HG02678 (cell line): Measurements from ENCODE around the gene SLAIN2.

ENCODE experiments used
- ATAC-seq: cut with Tn5 transposase; IDR thresholded peaks from one replicate; pipeline ENCODE4 v1.9.1; 2021; ENCODE audit warnings: mild to moderate bottlenecking, moderate library complexity; ENCODE audit not compliant: unreplicated experiment

SLAIN2 gene

DNA sequence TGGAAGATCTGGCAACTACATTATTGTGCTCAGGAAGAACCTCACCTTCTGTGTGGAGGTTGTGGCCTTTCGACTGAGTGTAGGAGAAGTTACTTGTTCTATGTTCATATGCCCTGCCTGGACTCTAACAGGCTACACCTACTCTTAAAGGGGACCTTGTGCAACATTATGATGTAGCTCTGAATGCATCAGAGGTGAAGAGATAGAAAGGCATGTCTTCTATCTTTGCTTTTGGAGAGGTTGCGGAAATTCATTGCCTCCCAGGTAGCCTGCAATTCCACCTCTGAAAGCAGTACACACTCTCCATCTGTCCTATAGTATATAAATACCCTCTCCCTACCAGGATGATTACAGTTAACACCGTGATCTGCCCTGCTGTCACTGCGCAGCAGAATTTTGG lies 7.1 kb upstream of the SLAIN2 start:
- ATAC-seq: no peak

DNA sequence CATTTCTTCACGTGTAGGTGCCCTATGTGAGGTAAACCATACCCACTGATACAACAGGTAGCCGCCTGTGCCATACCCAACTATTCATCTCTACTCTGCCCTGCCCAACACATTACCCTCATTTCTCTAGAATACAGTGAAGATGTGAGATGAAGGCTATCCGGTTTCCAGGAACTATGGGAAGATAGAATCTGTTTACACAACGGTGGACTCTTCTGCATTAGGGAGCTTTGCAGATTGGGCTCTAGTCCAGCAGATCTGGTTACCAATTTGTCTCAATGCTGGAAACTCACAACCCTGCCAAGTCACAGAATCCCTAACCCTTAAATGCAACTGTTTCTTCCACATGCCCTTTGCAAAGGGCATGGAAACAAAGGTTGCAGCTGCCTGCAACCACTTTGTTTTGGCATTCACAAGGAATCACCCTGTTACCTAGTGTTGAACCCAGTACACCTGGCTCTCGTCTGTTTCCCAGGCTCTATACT lies 6.4 kb upstream of the SLAIN2 start:
- ATAC-seq: no peak

DNA sequence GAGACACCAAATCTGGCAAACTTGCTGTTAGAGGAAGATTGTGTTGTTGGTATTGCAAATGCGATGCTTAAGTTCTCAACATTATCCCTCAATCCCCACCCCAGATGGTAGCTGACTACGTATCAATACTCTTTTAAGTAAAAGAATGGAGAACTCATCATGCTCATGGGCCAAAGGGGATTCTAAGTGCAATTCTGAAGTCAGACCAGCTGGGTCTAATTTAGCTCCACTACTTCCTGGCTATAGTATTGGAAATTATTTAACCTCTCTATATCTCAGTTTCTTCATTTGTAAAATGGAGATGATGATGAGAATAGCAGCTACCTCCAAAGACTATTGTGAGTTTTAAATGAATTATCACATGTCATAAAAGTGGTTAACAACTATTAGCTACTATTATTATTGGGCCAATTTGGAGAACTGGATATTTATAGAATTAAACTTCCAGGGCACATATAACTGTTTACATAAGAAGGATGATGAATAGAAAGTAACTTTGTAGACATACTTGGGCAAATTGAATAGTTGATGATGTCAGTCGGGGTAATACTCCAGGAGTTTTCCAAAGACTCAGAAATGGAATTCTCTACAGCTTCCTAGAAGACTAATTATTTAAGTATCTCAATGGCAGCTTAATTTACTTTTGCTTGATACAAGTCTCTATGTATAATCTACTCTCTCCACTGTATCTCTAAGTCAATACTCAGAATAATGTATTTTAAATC lies 5.0 kb upstream of the SLAIN2 start:
- ATAC-seq: no peak

DNA sequence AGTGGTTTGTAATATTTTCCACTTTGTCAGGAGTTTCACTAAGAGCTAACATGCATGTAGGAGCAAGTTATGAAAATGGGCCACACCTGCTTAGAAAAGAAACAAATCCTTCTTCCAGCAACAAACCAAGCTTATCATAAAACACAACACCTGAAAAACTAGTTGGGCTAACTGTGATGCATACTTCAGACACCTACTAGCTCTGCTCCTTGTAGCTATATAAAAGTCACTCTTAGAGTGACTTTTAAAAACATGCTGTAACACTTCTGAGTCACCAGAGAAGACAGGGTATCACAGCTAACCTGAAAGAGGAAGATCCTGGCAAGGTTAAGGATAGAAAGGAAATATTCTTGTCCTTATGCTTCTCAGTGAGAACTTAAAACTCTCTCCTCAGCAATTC lies 3.6 kb upstream of the SLAIN2 start:
- ATAC-seq: no peak

DNA sequence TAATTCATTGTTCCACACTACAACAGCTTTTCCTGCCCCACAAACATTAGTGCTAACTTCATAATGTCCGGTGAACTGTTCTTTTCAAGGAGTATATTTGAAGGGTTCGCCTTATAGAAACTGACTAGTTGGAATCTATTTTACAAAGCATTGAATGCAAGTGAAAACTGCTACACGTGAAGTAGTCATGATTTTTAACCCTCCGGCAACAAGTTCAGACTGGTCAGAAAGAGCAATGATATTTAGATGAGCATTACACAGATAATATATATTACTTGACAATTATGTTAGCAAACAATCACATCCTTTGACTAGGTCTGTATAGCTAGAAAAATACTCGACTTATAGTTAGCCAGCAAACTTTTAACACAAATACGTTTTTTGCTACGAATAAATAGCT lies 1.7 kb upstream of the SLAIN2 start:
- ATAC-seq: no peak

DNA sequence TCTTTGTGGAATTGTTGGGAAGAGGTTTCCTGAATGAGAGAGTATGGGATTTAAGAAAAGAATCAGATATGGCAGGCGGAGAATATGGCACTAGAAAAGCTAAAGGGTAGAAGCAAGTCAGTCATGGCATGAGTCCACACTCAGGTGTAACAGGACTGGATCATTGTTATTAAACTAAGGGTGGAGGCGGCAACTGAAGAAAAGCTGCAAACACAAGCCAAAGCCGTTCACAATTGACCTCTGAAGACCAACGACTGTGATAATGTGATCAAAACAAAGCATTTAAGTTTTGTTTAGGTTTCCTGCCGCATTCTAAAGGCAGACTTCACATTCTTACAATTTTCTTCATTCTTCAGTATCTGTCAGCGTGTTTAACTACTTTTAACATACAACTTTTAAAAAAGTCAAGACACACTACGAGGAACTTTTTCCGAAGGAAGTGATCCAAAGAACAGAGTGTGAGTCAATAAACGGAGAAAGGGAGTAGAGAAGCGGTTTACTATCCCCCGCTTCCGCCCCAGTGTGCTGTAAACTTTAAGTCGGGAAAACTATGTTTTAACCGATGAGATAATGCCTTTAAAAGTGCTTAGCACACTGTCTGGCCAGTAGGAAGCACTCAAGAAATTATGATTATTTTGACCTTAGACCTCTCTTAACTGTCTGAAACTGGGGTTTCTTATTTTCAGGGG lies 909 bp upstream of the SLAIN2 start:
- peak; percentile 2 for ATAC-seq

DNA sequence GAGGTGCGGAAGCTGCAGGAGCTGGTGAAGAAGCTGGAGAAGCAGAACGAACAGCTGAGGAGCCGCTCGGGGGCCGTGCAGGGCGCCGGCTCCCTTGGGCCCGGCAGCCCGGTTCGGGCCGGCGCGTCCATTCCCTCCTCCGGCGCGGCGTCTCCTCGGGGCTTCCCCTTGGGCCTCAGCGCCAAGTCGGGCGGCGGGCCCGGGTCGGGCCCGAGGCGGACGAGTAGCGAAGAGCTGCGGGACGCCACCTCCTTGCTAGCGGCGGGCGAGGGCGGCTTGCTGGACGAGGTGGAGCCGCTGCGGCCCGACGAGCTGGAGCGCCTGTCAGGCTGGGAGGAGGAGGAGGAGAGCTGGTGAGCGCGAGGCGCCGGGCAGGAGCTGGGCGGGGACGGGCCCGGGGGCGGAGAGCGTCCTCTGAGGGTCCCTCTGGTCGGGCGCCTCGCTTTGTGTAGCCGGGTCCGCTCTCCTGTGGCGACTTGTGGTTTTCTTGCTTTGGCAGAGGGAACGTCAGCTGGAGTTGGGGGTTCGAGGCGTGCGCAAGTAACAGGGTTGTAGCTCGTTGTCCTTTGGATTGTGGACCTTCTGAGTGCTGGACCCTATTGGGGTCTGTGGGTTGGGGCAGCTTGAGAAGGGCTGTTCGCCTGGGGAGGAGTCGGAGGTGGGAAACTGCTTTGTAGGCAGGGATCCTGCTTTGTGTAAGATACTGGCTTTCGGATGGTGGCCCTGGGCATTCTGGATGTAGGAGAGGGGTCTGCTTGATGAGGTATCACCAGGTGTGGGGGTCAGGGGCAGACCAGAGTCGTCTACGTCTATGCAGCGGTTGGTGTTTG lies 662 bp downstream of the SLAIN2 start:
- ATAC-seq: peak; percentile 17

DNA sequence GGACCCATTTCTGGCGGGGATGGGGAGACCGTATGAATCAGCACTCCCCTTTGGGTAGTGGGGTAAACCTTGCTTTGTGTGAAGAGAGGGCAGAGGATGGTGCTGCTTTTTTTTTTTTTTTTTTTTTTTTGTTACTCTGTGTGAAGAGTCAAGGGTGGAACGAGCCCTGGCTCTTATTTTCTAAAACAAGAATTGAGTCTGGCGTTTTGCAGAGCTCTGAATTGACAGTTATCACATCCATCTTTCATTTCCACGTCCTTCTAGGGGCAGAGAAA lies 1.2 kb downstream of the SLAIN2 start:
- no peak for ATAC-seq

DNA sequence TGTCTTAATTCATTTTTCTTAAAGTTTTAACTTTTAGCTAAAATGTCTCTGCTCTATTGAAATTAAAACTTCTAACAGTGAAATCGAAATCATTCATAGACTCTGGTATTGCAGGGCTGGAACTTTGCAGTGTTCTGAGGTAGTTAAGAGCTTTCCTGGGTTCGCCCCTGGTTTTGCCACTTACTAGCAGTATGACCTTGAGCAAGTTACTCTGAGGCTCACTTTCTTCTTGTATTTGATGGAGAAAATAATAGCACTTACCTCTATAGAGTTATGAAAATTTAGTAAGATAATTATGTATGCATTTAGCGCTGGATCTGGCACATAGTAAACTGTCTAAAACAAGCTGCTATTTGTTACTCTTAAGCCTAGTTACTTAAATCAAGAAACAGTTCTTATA lies 1.7 kb downstream of the SLAIN2 start:
- ATAC-seq: no peak

DNA sequence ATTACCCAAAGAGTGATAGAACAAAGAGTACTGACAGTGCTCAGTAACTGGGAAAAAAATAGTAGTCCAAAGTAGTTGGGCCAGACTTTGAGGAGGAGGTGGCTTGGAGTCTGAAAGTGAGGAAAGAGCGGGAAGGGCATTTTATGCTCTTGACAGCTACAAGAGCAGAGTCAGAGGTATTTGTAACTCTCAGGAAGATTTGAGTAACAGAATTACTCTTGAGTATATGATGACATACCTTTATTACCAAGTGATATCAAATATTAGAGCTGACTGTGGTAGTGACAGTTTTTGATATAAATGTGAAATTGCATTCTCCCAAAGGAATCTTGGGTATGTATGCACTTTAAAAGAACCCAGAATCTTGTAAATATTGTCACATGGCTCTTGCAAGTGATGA lies 2.2 kb downstream of the SLAIN2 start:
- ATAC-seq: no peak

DNA sequence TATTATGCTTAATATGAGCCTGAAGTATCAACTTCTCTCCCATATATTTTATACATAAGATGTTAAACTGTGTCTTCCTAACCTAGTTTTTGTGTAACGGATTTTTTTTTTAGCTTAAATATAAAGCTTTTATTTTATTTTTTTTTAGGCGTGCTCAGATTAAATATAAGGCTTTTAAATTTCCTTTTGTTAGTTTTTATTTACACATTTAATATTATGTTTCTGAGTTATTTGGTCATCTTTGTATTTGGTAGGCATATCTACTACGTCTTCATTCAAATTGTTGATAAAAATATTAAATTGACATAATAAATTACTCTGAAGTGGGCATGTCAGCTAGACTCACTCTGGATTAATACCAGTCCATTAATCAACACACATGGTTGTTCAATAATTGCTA lies 4.2 kb downstream of the SLAIN2 start:
- ATAC-seq: no peak

DNA sequence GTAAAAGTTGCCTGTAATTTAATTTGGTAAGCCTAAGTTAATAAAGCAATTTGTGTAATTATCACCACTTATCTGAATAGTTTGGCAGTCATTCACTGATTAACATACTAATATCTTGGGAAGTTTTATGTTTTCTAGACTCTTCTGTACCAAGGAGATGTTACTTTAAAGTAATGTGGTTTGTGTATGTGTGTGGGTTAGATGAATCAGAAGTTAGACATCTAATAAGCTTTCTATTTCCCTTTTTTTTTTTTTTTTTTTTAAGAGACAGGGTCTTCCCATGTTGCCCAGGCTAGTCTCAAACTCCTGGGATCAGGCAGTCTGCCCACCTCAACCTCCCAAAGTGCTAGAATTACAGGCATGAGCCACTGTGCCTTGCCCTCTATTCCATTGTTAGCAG lies 5.3 kb downstream of the SLAIN2 start:
- ATAC-seq: no peak

DNA sequence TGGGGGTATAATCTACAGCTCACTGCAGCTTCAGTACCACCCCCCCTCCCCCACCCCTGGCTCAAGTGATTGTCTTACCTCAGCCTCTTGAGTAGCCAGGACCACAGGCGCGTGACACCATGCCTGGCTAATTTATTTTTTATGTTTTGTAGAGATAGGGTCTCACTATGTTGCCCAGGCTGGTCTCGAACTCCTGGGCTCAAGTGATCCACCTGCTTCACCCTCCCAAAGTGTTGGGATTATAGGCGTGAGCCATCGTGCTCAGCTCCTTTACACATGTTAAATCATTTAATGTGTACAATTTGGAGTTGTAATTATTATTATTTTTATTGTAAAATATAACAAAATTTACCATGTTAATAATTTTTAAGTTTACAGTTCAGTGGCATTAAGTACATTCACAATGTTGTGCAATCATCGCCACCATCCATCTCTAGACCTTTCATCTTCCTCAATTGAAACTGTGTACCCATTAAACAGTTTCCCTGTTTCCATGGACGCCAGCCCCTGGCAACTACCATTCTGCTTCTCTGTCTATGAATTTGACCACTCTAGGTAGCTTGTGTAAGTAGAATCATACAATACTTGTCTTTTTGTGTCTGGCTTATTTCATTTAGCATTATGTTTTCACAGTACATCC lies 6.1 kb downstream of the SLAIN2 start:
- ATAC-seq: no peak

DNA sequence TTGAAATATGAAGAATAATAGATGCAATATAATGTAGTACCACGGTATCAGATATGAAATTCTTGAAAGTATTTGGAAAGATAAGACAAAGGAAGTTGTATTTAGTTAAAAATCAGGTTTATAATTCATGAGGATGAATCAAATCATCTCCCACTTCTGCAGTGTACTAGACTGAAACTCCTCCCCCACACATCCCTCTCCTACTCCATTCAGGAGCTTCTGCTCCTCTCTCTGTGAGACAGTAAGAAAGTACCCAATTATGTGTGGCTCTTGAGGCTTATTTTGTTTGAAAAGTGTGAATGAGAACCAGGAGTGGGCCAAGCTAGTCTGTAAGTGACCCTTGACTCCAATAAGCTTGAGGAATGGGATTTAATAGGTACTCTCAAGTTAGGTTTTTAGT lies 9.5 kb downstream of the SLAIN2 start:
- ATAC-seq: no peak

DNA sequence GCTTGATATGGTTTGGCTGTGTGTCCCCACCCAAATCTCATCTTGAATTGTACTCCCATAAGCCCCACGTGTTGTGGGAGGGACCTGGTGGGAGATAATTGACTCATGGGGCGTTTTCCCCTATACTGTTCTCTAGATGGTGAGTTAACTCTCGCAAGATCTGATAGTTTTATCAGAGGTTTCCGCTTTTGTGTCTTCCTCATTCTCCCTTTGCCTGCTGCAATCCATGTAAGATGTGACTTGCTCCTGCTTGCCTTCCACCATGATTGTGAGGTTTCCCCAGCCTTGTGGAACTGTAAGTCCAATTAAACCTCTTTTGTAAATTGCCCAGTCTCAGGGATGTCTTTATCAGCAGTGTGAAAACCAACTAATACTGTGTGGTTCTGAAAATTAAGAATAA lies 11.5 kb downstream of the SLAIN2 start:
- no peak for ATAC-seq

DNA sequence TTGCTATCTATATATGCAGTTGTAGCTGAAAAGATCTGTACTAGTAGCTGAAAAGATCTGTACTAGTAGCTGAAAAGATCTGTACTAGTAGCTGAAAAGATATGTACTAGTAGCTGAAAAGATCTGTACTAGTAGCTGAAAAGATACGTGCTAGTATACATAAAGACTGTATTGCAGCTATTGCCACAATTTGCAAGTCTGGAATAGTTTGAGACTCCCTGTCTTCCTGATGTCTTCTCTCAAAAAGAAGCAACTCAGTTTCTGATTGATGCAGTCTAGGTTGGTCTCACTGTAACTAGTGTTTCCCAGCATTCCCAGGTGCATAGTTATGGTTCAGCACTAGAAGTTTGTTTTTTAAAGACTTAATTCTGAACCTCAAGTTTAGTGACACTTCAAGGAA lies 15.0 kb downstream of the SLAIN2 start:
- no peak for ATAC-seq

DNA sequence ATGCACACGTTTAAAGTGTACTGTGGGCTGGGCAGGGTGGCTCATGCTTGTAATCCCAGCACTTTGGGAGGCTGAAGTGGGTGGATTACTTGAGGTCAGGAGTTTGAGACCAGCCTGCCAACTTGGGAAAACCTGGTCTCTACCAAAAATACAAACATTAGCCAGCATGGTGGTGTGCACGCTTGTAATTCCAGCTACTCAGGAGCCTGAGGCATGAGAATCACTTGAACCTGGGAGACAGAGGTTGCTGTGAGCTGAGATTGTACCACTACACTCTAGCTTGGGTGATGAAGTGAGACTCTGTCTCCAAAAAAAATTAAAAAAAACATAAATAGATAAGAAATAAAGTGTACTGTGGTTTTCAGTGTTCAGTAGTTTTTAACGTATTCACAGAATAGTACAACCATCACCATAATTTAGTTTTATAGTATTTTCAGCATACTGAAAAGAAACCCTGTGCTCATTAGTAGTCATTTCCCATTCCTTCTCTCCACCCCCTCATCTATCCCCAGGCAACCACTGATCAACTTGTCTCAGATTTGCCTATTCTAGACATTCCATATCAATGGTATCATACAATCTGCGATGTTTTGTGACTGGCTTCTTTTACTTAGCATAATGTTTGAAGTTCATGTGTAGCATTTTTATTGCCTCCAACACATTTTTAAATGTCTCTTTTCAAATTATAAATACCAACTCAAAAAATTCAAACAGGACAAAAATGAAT lies 19.1 kb downstream of the SLAIN2 start:
- no peak for ATAC-seq

DNA sequence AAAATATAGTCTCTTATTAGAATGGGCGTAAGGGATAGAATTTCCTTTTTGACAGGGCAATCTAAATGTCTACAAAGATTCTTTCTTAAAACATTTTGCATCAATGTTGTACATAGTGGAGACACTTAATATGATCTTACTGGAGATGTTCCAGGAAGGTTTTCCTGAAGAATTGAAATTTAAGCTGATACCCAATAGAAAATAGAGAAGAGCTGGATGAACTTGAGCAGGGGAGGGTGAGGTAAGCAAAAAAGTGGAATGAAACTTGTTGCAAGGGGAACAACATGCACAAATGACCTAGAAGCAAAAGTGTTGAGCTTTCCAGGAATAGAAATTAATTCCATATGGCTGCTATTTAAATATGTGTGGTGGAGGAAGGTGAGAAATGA lies 19.7 kb downstream of the SLAIN2 start:
- no peak for ATAC-seq

DNA sequence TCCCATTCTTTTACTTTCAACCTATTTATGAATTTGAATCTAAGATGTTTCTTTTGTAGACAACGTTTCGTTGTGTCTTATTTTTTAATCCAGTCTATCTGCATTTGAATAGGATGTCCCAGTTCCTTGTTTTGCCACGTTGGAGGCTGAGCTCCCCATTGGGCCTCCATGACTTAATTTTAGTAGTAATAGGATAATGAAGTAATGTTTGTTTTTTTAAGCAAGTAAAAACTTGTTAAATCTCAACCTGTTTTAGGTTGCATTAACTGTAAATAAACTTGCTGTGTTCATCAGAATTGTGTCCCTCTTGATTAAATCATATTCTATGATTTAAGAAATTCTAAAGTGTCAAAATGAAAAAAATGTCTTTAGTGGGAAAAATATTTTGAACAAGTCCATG lies 25.3 kb downstream of the SLAIN2 start:
- ATAC-seq: no peak

DNA sequence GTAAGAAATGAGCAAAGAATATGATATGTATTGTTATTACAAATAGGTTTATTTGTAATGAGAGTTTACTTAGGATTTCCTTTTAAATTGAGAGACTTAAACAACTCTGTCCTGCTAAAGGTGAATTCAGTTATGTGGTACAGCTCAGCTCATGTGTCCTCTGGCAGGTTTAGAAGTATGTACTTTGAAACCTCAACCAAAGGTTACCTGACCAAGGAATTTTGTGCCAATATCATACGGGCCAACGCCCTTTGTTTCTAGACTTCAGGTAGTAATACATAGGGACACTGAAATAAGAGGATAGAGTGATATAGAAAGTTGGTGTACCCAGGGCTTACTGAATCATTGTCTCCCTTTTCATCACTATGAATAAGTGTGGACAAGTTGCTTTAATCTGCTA lies 25.7 kb downstream of the SLAIN2 start:
- no peak for ATAC-seq

DNA sequence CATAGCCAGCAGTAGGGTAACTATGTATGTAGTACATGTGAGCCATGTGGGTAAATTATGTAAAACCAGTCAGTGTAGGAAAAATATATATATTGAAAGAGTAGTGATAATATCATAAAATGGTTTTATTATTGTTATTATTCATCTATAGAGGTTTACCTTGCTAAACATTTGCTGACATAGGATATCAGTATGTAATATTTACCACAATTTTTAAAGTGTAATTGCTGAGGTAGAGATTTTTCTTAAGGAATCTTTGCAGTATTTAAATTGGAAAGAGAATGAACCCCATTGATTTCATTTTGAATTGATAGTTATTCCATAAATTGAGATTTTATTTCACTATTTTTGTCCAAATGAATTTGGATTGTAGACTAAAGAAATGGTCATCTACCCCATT lies 27.1 kb downstream of the SLAIN2 start:
- no peak for ATAC-seq
